ENCODE results near the gene STK16.

GRCh38 chr2:219246559-219246958, 1.3 kb downstream of the STK16 start:
- no peak for TF ChIP-seq CTCF (IDR thresholded peaks at IDR 0.05)
- no peak for TF ChIP-seq POLR2A (IDR thresholded peaks at IDR 0.05)
